ENCODE results near the gene CIB2.

Gene CIB2

GRCh38 chr15:78104566-78105475 lies 26.4 kb downstream of the CIB2 start:
- Histone ChIP-seq H2BK15ac (ENCODE audit: low read length) (no peak overlapping the region), H4K8ac (ENCODE audit: low read depth, low read length) (no peak overlapping the region), H4K91ac (ENCODE audit: low read depth, low read length, poor library complexity) (no peak overlapping the region), H3K4ac (ENCODE audit: low read length) (no peak overlapping the region), H2AK5ac (ENCODE audit: low read depth, low read length) (no peak overlapping the region), H2BK12ac (ENCODE audit: low read length) (no peak overlapping the region), H3K23ac (ENCODE audit: low read depth, low read length, poor library complexity) (no peak overlapping the region), H3K4me1 (ENCODE audit: control insufficient read depth in 2 of 2, insufficient read depth in 1 of 2, low read depth in 1 of 2, low read length in 2 of 2) (peaks cover 0 to 3% of the 10 kb centered on the region in 2 donors), H3K36me3 (replicated peaks in 1 of 2; ENCODE audit: control insufficient read depth in 2 of 2, insufficient read depth in 2 of 2, low read length in 2 of 2) (peaks cover 0 to 4% of the 10 kb centered on the region in 2 donors), H3K9me3 (replicated peaks in 1 of 2; ENCODE audit: control insufficient read depth in 2 of 2, insufficient read depth in 1 of 2, low read depth in 1 of 2, low read length in 2 of 2) (no peaks in the 10 kb centered on the region), H3K14ac (ENCODE audit: low read length) (no peak overlapping the region), H3K27me3 (ENCODE audit: control insufficient read depth in 3 of 3, insufficient read depth in 3 of 3, low read depth in 1 of 3, low read length in 3 of 3) (no peaks in the 10 kb centered on the region), H2BK120ac (ENCODE audit: low read depth, low read length) (no peak overlapping the region), H3K27ac (replicated peaks; ENCODE audit: low read length) (no peak overlapping the region), H3K18ac (ENCODE audit: low read length) (no peak overlapping the region), H3K9ac (ENCODE audit: low read depth, low read length, poor library complexity) (peak overlapping the region; percentile 50), H3K4me2 (ENCODE audit: insufficient read depth, low read length, poor library complexity, severe bottlenecking) (no peak overlapping the region), H2BK5ac (ENCODE audit: low read length) (no peak overlapping the region), H3K79me1 (ENCODE audit: low read depth, low read length) (peaks cover 3% of the 10 kb centered on the region), H3K4me3 (ENCODE audit: low read length in 2 of 2) (no peak overlapping the region), H2AFZ (ENCODE audit: low read length) (no peak overlapping the region)
- DNase-seq (ENCODE audit: low spot score), result no peak
- no CpG with 5 or more reads among the region's 12 CpGs for WGBS, 2 donors (ENCODE audit: extremely low coverage in 2 of 2, insufficient read length in 2 of 2, insufficient replicate concordance in 1 of 2)

GRCh38 chr15:78104119-78104479 lies 27.1 kb downstream of the CIB2 start:
- H2BK120ac ChIP-seq (ENCODE audit: low read depth, low read length), result no peak overlapping the region
- H4K8ac ChIP-seq (ENCODE audit: low read depth, low read length), result no peak overlapping the region
- H3K14ac ChIP-seq (ENCODE audit: low read length), result no peak overlapping the region
- H3K18ac ChIP-seq (ENCODE audit: low read length), result no peak overlapping the region
- H3K27ac ChIP-seq (replicated peaks; ENCODE audit: low read length), result no peak overlapping the region
- no CpG with 5 or more reads among the region's 4 CpGs for WGBS, 2 donors (ENCODE audit: extremely low coverage in 2 of 2, insufficient read length in 2 of 2, insufficient replicate concordance in 1 of 2)
- H3K4me1 ChIP-seq (ENCODE audit: control insufficient read depth in 2 of 2, insufficient read depth in 1 of 2, low read depth in 1 of 2, low read length in 2 of 2), result peaks cover 0 to 3% of the 10 kb centered on the region in 2 donors
- no peaks in the 10 kb centered on the region for H3K27me3 ChIP-seq (ENCODE audit: control insufficient read depth in 3 of 3, insufficient read depth in 3 of 3, low read depth in 1 of 3, low read length in 3 of 3)
- H3K36me3 ChIP-seq (replicated peaks in 1 of 2; ENCODE audit: control insufficient read depth in 2 of 2, insufficient read depth in 2 of 2, low read length in 2 of 2), result peaks cover 0 to 4% of the 10 kb centered on the region in 2 donors
- H2BK12ac ChIP-seq (ENCODE audit: low read length), result no peak overlapping the region
- no peak overlapping the region for H2AK5ac ChIP-seq (ENCODE audit: low read depth, low read length)
- H4K91ac ChIP-seq (ENCODE audit: low read depth, low read length, poor library complexity), result no peak overlapping the region
- peaks cover 3% of the 10 kb centered on the region for H3K79me1 ChIP-seq (ENCODE audit: low read depth, low read length)
- H2BK5ac ChIP-seq (ENCODE audit: low read length), result no peak overlapping the region
- H3K9ac ChIP-seq (ENCODE audit: low read depth, low read length, poor library complexity), result peak overlapping the region; percentile 50
- no peaks in the 10 kb centered on the region for H3K9me3 ChIP-seq (replicated peaks in 1 of 2; ENCODE audit: control insufficient read depth in 2 of 2, insufficient read depth in 1 of 2, low read depth in 1 of 2, low read length in 2 of 2)
- DNase-seq (ENCODE audit: low spot score), result no peak
- no peak overlapping the region for H3K4me2 ChIP-seq (ENCODE audit: insufficient read depth, low read length, poor library complexity, severe bottlenecking)
- H3K4ac ChIP-seq (ENCODE audit: low read length), result no peak overlapping the region
- no peak overlapping the region for H2BK15ac ChIP-seq (ENCODE audit: low read length)
- no peak overlapping the region for H3K23ac ChIP-seq (ENCODE audit: low read depth, low read length, poor library complexity)
- H2AFZ ChIP-seq (ENCODE audit: low read length), result no peak overlapping the region
- no peak overlapping the region for H3K4me3 ChIP-seq (ENCODE audit: low read length in 2 of 2)

- no peaks in the 10 kb centered on the region for H3K9me3 ChIP-seq (replicated peaks in 1 of 2; ENCODE audit: control insufficient read depth in 2 of 2, insufficient read depth in 1 of 2, low read depth in 1 of 2, low read length in 2 of 2)
- no CpG with 5 or more reads among the region's 12 CpGs for WGBS, 2 donors (ENCODE audit: extremely low coverage in 2 of 2, insufficient read length in 2 of 2, insufficient replicate concordance in 1 of 2)
Measured at GRCh38 chr15:78103406-78104118, 27.7 kb downstream of the CIB2 start.

GRCh38 chr15:78102741-78103140 lies 28.5 kb downstream of the CIB2 start:
- Histone ChIP-seq H2BK12ac (ENCODE audit: low read length) (no peak overlapping the region), H2AK5ac (ENCODE audit: low read depth, low read length) (no peak overlapping the region), H3K4me2 (ENCODE audit: insufficient read depth, low read length, poor library complexity, severe bottlenecking) (no peak overlapping the region), H2BK15ac (ENCODE audit: low read length) (no peak overlapping the region), H3K27me3 (ENCODE audit: control insufficient read depth in 3 of 3, insufficient read depth in 3 of 3, low read depth in 1 of 3, low read length in 3 of 3) (no peaks in the 10 kb centered on the region), H2BK120ac (ENCODE audit: low read depth, low read length) (no peak overlapping the region), H3K4ac (ENCODE audit: low read length) (peak overlapping the region; percentile 42), H3K4me1 (ENCODE audit: control insufficient read depth in 2 of 2, insufficient read depth in 1 of 2, low read depth in 1 of 2, low read length in 2 of 2) (peaks cover 0 to 3% of the 10 kb centered on the region in 2 donors), H3K9me3 (replicated peaks in 1 of 2; ENCODE audit: control insufficient read depth in 2 of 2, insufficient read depth in 1 of 2, low read depth in 1 of 2, low read length in 2 of 2) (no peaks in the 10 kb centered on the region), H4K8ac (ENCODE audit: low read depth, low read length) (no peak overlapping the region), H3K4me3 (ENCODE audit: low read length in 2 of 2) (no peak overlapping the region), H2BK5ac (ENCODE audit: low read length) (peak overlapping the region; percentile 77), H3K79me1 (ENCODE audit: low read depth, low read length) (peaks cover 3% of the 10 kb centered on the region), H3K36me3 (replicated peaks in 1 of 2; ENCODE audit: control insufficient read depth in 2 of 2, insufficient read depth in 2 of 2, low read length in 2 of 2) (peaks cover 0 to 4% of the 10 kb centered on the region in 2 donors), H3K9ac (ENCODE audit: low read depth, low read length, poor library complexity) (peak overlapping the region; percentile 67), H3K27ac (replicated peaks; ENCODE audit: low read length) (no peak overlapping the region), H2AFZ (ENCODE audit: low read length) (no peak overlapping the region), H3K23ac (ENCODE audit: low read depth, low read length, poor library complexity) (no peak overlapping the region), H3K18ac (ENCODE audit: low read length) (peak overlapping the region; percentile 73), H3K14ac (ENCODE audit: low read length) (no peak overlapping the region), H4K91ac (ENCODE audit: low read depth, low read length, poor library complexity) (no peak overlapping the region)
- no CpG with 5 or more reads among the region's 6 CpGs for WGBS, 2 donors (ENCODE audit: extremely low coverage in 2 of 2, insufficient read length in 2 of 2, insufficient replicate concordance in 1 of 2)
- DNase-seq (ENCODE audit: low spot score), result no peak

More at GRCh38 chr15:78103406-78104118, 27.7 kb downstream of the CIB2 start:
- Histone ChIP-seq H2BK120ac (ENCODE audit: low read depth, low read length) (no peak overlapping the region), H2AFZ (ENCODE audit: low read length) (no peak overlapping the region), H3K4ac (ENCODE audit: low read length) (no peak overlapping the region), H3K18ac (ENCODE audit: low read length) (no peak overlapping the region), H2AK5ac (ENCODE audit: low read depth, low read length) (no peak overlapping the region), H3K27ac (replicated peaks; ENCODE audit: low read length) (no peak overlapping the region), H3K4me1 (ENCODE audit: control insufficient read depth in 2 of 2, insufficient read depth in 1 of 2, low read depth in 1 of 2, low read length in 2 of 2) (peaks cover 0 to 3% of the 10 kb centered on the region in 2 donors), H2BK15ac (ENCODE audit: low read length) (no peak overlapping the region), H3K4me2 (ENCODE audit: insufficient read depth, low read length, poor library complexity, severe bottlenecking) (no peak overlapping the region), H3K27me3 (ENCODE audit: control insufficient read depth in 3 of 3, insufficient read depth in 3 of 3, low read depth in 1 of 3, low read length in 3 of 3) (no peaks in the 10 kb centered on the region), H3K4me3 (ENCODE audit: low read length in 2 of 2) (no peak overlapping the region), H4K91ac (ENCODE audit: low read depth, low read length, poor library complexity) (no peak overlapping the region), H3K36me3 (replicated peaks in 1 of 2; ENCODE audit: control insufficient read depth in 2 of 2, insufficient read depth in 2 of 2, low read length in 2 of 2) (peaks cover 0 to 4% of the 10 kb centered on the region in 2 donors), H2BK5ac (ENCODE audit: low read length) (no peak overlapping the region), H4K8ac (ENCODE audit: low read depth, low read length) (no peak overlapping the region), H3K23ac (ENCODE audit: low read depth, low read length, poor library complexity) (no peak overlapping the region), H3K9ac (ENCODE audit: low read depth, low read length, poor library complexity) (peak overlapping the region; percentile 25), H2BK12ac (ENCODE audit: low read length) (no peak overlapping the region), H3K79me1 (ENCODE audit: low read depth, low read length) (peaks cover 3% of the 10 kb centered on the region), H3K14ac (ENCODE audit: low read length) (no peak overlapping the region)
- no peak for DNase-seq (ENCODE audit: low spot score)

Data from neuronal stem cell (in vitro differentiated cells).